Fibroblast of lung (primary cell): ENCODE data around the gene EEFSEC.

Experiments used
- CTCF ChIP-seq, 2 donors: IDR thresholded peaks in 1 of 2; conservative IDR thresholded peaks in 1 of 2; 1 replicate in 1 of 2; 2 replicates in 1 of 2; pipeline ENCODE4 v1.5.1; 2011 to 2012; ENCODE audit warnings: low read length in 2 of 2, control low read depth in 1 of 2, inconsistent platforms in 1 of 2, low read depth in 1 of 2, mild to moderate bottlenecking in 1 of 2
- EZH2 ChIP-seq: IDR thresholded peaks from 2 replicates; pipeline ENCODE4 v1.5.1; 2012; ENCODE audit warnings: low read length, control low read depth, mild to moderate bottlenecking; ENCODE audit errors: missing control alignments

GRCh38 chr3:128330214-128330842 is 177.0 kb downstream of the EEFSEC start:
- TF ChIP-seq CTCF (conservative IDR thresholded peaks at IDR 0.05 in 1 of 2, IDR thresholded peaks at IDR 0.05 in 1 of 2; ENCODE audit: low read depth in 1 of 2, low read length in 2 of 2) (no peak), EZH2 (no peak)
